ENCODE measurements around the gene S100A11.
A peak's percentile ranks its signal among the peaks of the same experiment; 100 is the strongest.

Gene S100A11

GRCh38 chr1:152022474-152022873, 14.3 kb downstream of the S100A11 start:
- no peak for DNase-seq (ENCODE audit: low read depth, low spot score)
- in situ Hi-C loops (cut with HindIII; ENCODE audit: low sequenced_read_pairs), result loop anchor here (25.0 kb wide), 1 partner anchor 110 kb away; the partner anchor contains the start of gene THEM4
- H3K4me3 ChIP-seq (ENCODE audit: low read depth, low read length), result no peak overlapping the region
- no peak for TF ChIP-seq CTCF (IDR thresholded peaks at IDR 0.05; ENCODE audit: low read depth, low read length)

- in situ Hi-C loops (cut with HindIII; ENCODE audit: low sequenced_read_pairs), result loop anchor here (25.0 kb wide), 1 partner anchor 109 kb away; the partner anchor contains the start of gene THEM4
- H3K4me3 ChIP-seq (ENCODE audit: low read depth, low read length), result no peak overlapping the region
- TF ChIP-seq CTCF (IDR thresholded peaks at IDR 0.05; ENCODE audit: low read depth, low read length), result no peak
- DNase-seq (ENCODE audit: low read depth, low spot score), result no peak
Observed at GRCh38 chr1:152021569-152021968, 15.2 kb downstream of the S100A11 start.

- DNase-seq (ENCODE audit: low read depth, low spot score), result no peak
- TF ChIP-seq CTCF (IDR thresholded peaks at IDR 0.05; ENCODE audit: low read depth, low read length), result no peak
- no peak overlapping the region for H3K4me3 ChIP-seq (ENCODE audit: low read depth, low read length)
- in situ Hi-C loops (cut with HindIII; ENCODE audit: low sequenced_read_pairs), result loop anchor here (25.0 kb wide), 1 partner anchor 109 kb away; the partner anchor contains the start of gene THEM4
Observed at GRCh38 chr1:152020849-152021248, 16.0 kb downstream of the S100A11 start.

DNA sequence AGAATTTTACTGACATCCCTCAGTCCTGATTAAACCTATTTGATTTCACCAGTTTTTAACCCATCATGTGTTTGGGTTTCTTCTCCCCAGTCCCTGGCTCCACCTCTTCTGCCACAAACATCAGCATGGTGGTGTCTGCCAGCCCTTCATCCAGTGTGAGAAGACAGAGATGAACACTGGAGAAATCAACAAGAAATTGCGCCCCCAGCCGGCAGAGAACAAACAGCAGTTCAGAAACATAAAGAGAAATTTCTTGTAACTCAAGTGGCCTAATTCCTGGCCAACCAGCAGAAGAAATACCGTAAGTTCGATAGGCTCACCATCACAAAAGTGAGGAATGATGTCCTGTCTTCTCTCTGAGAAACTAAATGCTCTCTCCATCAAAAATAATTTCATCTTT, 18.3 kb downstream of the S100A11 start:
- in situ Hi-C loops (cut with HindIII; ENCODE audit: low sequenced_read_pairs), result loop anchor here (25.0 kb wide), 1 partner anchor 106 kb away; the partner anchor contains the start of gene THEM4
- H3K4me3 ChIP-seq (ENCODE audit: low read depth, low read length), result no peak overlapping the region
- no peak for DNase-seq (ENCODE audit: low read depth, low spot score)
- peak; percentile 52 for TF ChIP-seq CTCF (IDR thresholded peaks at IDR 0.05; ENCODE audit: low read depth, low read length)

DNA sequence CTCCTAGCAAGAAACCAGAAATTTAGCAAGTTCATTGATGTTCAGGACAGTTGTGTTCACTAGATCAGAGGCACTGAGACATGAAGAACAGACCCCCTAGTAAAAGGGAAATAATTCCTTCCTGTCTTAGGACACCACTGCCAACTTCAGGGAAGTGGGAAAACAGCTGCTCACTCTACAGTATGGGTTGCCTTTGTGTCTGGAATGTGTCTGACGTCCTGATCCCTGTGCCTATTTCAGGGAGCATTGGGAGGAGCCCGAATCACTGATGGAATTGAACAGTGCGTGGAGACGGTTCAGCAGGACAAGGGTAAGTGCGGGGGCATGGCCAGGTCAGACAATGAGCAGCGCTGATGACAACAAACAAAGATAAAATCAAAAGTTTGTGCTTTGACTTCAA, 21.0 kb downstream of the S100A11 start:
- TF ChIP-seq CTCF (IDR thresholded peaks at IDR 0.05; ENCODE audit: low read depth, low read length), result no peak
- no peak overlapping the region for H3K4me3 ChIP-seq (ENCODE audit: low read depth, low read length)
- DNase-seq (ENCODE audit: low read depth, low spot score), result no peak
- in situ Hi-C loops (cut with HindIII; ENCODE audit: low sequenced_read_pairs), result loop anchor here (25.0 kb wide), 1 partner anchor 103 kb away; the partner anchor contains the start of gene THEM4

DNA sequence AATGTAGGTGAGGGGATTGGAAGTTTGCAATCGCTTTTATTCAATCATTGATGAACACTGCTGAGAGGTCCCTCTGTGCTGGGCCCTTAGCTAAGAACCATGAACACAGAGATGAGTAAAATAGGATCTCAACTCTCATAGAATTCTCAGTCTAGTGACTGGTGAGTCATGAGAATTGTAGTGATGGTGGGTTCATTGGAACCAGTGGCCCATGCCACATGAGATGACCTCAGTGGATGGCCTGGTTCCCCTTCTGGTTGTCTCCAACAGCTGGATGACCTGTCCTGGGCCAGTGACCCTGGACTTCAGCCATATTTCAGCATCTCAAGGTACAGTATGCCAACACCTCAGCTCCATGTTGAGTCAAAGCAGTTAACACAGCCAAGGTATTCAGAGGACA, 21.9 kb downstream of the S100A11 start:
- in situ Hi-C loops (cut with HindIII; ENCODE audit: low sequenced_read_pairs), result loop anchor here (25.0 kb wide), 1 partner anchor 103 kb away; the partner anchor contains the start of gene THEM4
- H3K4me3 ChIP-seq (ENCODE audit: low read depth, low read length), result no peak overlapping the region
- no peak for TF ChIP-seq CTCF (IDR thresholded peaks at IDR 0.05; ENCODE audit: low read depth, low read length)
- no peak for DNase-seq (ENCODE audit: low read depth, low spot score)
